Mucosa of descending colon (tissue), 3 donors: ENCODE data around the gene TRIO. TPM values are rescaled to one million over a fixed set of nuclear protein-coding genes. Genes with fewer than 3 reads are reported as not detected.

Experiments
- ATAC-seq: fragments of 200-7000 bp; cut with Tn5 transposase; one replicate; pipeline ENCODE4 v1.9.1; 2020; ENCODE audit warnings: mild to moderate bottlenecking, moderate library complexity
- DNase-seq, 3 donors: peaks; one replicate each; pipeline ENCODE4 v3.0.0-alpha.2; 2020
- H3K36me3 ChIP-seq: fragments of 200-600 bp; one replicate; pipeline ENCODE4 v1.8.0; 2021; ENCODE audit warnings: low read depth, mild to moderate bottlenecking
- H3K4me1 ChIP-seq: fragments of 200-600 bp; one replicate; pipeline ENCODE4 v1.8.0; 2021; ENCODE audit warnings: low read depth, mild to moderate bottlenecking
- H3K4me3 ChIP-seq: fragments of 200-600 bp; one replicate; pipeline ENCODE4 v1.8.0; 2021; ENCODE audit warnings: mild to moderate bottlenecking
- H3K9me3 ChIP-seq: fragments of 200-600 bp; one replicate; pipeline ENCODE4 v1.8.0; 2021; ENCODE audit warnings: mild to moderate bottlenecking
- CTCF ChIP-seq: fragments of 200-600 bp; IDR thresholded peaks from one replicate; pipeline ENCODE4 v1.8.0; 2022; ENCODE audit warnings: antibody characterized with exemption, mild to moderate bottlenecking
- intact Hi-C, 2 donors: fragments of 100-400 bp; cut with DNase I in 1 of 2; cut with micrococcal nuclease in 1 of 2; formaldehyde crosslinking; loops; one replicate each; pipeline versions ENCODE4 v1.11.0 to v1.11.1; 2022; cut with DNase I, micrococcal nuclease
- total RNA-seq, 3 donors: library from RNA; stranded (reverse); fragmentation: NEBNext Ultra II Directional in 2 of 3; extraction: Animal tissue kit (Norgen Biotek cat#: 25700) in 2 of 3; gene quantifications; one replicate each; pipeline versions ENCODE4 v1.2.1 to v1.2.4, GENCODE V29; 2021 to 2023
- donor health status: DM: no; HTN: no; CAD: no; lungs with moderate emphysema.
- donor health status: DM: no; HTN: no; CAD: no.
- donor health status: DM: no; HTN: yes; CAD: no.

The TRIO gene
- total RNA-seq, 3 donors from 2014 or later = 164 to 231 (median 168) TPM

- ATAC-seq (no peak), DNase-seq (no peak)
- Histone ChIP-seq H3K36me3 (no peaks in the 10 kb centered on the region), H3K4me1 (no peaks in the 10 kb centered on the region), H3K4me3 (no peak overlapping the region), H3K9me3 (no peaks in the 10 kb centered on the region)
- no peak for TF ChIP-seq CTCF
- intact Hi-C loops = no loop called here
These were observed 142.9 kb downstream of the TRIO start for GRCh38 chr5:14286007-14286406.

- no peak for TF ChIP-seq CTCF
- no peak overlapping the region for H3K4me3 ChIP-seq
- ATAC-seq (peak; percentile 31), DNase-seq (no peak)
- no peaks in the 10 kb centered on the region for H3K36me3 ChIP-seq
- H3K9me3 ChIP-seq = no peaks in the 10 kb centered on the region
- H3K4me1 ChIP-seq = no peaks in the 10 kb centered on the region
- intact Hi-C loops = no loop called here
These were observed 143.7 kb downstream of the TRIO start for GRCh38 chr5:14286574-14287421.

DNA sequence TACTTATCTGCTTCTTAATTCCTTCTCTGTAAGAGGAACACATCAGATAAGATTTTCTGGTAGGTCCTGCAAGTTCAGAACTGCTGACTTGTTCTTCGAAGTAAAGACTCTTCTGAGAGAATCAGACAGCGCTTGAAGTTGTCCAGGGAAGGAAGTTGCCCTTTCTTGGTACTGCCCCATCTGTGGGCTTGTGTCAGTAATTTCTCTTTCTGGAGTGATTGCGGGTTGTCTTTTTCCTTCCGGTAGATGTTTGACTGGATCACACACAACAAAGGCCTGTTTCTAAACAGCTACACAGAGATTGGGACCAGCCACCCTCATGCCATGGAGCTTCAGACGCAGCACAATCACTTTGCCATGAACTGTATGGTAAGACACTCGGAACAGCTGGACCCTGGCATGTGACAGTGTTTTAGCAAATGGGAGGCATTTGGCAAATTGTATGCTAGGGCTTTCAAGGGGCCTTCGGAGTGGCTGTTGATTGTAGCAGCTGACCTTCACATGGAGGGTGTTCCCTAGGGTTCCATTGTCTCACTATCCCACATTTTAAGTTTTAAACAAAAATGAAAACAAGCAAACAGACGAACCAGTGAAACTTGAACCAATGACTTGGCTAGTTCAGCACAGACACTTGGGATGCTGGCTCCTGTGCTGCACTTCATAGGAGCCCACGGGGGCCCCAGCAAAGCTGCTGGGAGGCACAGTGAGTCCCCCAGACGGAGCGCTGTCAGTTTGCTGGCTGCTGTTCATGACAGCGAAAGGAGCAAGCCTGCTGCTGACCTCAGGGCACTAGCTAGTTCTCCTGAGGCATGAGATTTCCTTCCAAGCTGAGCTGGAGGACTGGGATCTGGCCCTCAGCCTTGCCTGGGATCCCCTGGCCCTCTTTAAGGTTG lies 149.9 kb downstream of the TRIO start:
- DNase-seq (no peak), ATAC-seq (no peak)
- no peak overlapping the region for H3K4me3 ChIP-seq
- intact Hi-C loops = no loop called here
- H3K4me1 ChIP-seq = no peaks in the 10 kb centered on the region
- TF ChIP-seq CTCF = no peak
- H3K9me3 ChIP-seq = no peaks in the 10 kb centered on the region
- H3K36me3 ChIP-seq = no peaks in the 10 kb centered on the region

DNA sequence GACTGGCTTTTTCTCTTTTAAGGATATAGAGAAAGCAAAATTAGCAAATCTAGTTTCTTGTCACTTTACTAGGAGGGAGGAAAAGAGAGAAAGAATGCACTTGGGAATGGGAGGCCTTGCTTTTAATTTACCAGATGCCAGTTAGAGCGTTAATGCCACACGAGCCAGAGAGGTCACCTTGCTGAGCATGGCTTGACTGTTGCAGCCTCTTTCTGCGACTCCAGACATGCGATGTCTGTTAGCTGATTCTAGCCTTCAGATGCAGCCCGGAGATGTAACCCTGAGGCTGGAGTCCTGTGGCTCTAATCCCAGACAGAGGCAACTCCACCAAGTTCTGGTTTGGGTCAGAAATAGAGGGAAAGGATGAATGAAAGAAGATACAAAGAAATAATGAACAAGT lies 152.5 kb downstream of the TRIO start:
- DNase-seq (no peak), ATAC-seq (no peak)
- no peak for TF ChIP-seq CTCF
- H3K4me1 ChIP-seq = no peaks in the 10 kb centered on the region
- H3K9me3 ChIP-seq = no peaks in the 10 kb centered on the region
- intact Hi-C loops = no loop called here
- no peaks in the 10 kb centered on the region for H3K36me3 ChIP-seq
- no peak overlapping the region for H3K4me3 ChIP-seq

- H3K36me3 ChIP-seq = no peaks in the 10 kb centered on the region
- DNase-seq = no peak
- no peaks in the 10 kb centered on the region for H3K9me3 ChIP-seq
- H3K4me1 ChIP-seq = no peaks in the 10 kb centered on the region
- intact Hi-C loops = no loop called here
- ATAC-seq = no peak
- TF ChIP-seq CTCF = no peak
- H3K4me3 ChIP-seq = no peak overlapping the region
These were observed 153.6 kb downstream of the TRIO start for GRCh38 chr5:14296533-14297331.
